Erythroblast (primary cell): ENCODE measurements around the gene GALNT9.

Source experiments
- GATA1 ChIP-seq: IDR thresholded peaks from 2 replicates; pipeline ENCODE4 v1.6.1; 2011; ENCODE audit warnings: low read depth, mild to moderate bottlenecking, control low read depth, low read length, moderate library complexity
- POLR2A ChIP-seq: IDR thresholded peaks from 2 replicates; pipeline ENCODE4 v1.6.1; 2011; ENCODE audit warnings: mild to moderate bottlenecking, low read length

DNA sequence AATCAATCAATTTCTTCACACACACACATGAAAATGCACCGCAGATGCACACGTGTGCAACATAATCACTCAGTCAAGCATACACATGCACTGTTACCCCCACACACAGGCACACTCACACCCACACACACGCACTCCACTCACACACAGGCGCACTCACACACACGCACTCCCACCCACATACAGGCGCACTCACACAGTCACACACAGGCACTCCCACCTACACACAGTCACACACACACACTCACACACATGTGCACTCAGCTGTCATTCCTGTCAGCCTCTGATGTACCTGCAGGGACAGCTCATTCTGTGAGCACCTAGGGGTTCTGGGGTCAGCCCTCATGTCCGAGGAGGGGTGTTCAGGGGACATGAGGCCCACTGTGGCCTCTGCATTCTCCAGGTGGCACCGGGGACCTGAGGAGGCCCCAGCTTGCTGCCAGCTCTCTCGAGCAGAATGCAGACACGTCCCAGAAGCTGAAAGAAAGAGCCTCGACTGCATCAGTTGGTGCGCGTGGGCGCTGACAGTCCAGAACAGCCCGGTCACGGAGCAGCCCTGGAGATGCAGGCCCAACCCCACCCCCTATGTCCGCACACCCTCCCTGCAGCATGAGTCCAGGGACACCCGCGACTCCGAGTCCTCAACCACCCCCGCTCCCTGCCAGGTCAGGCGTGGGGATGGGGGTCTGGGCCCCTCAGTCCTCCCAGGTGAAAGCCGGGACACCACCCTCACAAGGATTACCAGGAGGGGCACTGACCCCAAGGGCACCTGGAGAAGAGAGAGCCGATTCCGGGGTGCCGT, 115.8 kb downstream of the GALNT9 start:
- TF ChIP-seq POLR2A (no peak), GATA1 (no peak)
